HCT116 (cell line): ENCODE results near the gene TAS2R60.

ENCODE experiments used
- CTCF ChIP-seq, 3 experiments: fragments of 200-600 bp in 1 of 3; sonication (generic) in 1 of 3; IDR thresholded peaks in 2 of 3; conservative IDR thresholded peaks in 1 of 3; 2 replicates each; pipeline ENCODE4 v1.5.1; 2012 to 2017; ENCODE audit warnings: low read depth in 2 of 3, low read length in 2 of 3, antibody characterized with exemption in 1 of 3, borderline replicate concordance in 1 of 3, control low read depth in 1 of 3, mild to moderate bottlenecking in 1 of 3, mixed read lengths in 1 of 3, mixed run types in 1 of 3, moderate library complexity in 1 of 3; ENCODE audit not compliant: insufficient read depth in 1 of 3
- RAD21 ChIP-seq: IDR thresholded peaks from 2 replicates; pipeline ENCODE4 v1.6.1; 2012; ENCODE audit warnings: low read depth, mild to moderate bottlenecking
- SRF ChIP-seq: IDR thresholded peaks from 2 replicates; pipeline ENCODE4 v1.6.1; 2012; ENCODE audit warnings: low read depth
- TCF7L2 ChIP-seq: IDR thresholded peaks from 2 replicates; pipeline ENCODE4 v1.7.0; 2011; ENCODE audit warnings: borderline replicate concordance, inconsistent platforms; ENCODE audit not compliant: insufficient read depth, insufficient read length; ENCODE audit errors: extremely low read depth
- ZBTB33 ChIP-seq: IDR thresholded peaks from 2 replicates; pipeline ENCODE4 v1.6.1; 2011; ENCODE audit warnings: mild to moderate bottlenecking, low read length, moderate library complexity; ENCODE audit not compliant: insufficient replicate concordance; ENCODE audit errors: extremely low read depth

GRCh38 chr7:143431109-143431508 is 12.1 kb upstream of the TAS2R60 start:
- no peak for TF ChIP-seq CTCF (IDR thresholded peaks at IDR 0.05 in 2 of 3, conservative IDR thresholded peaks at IDR 0.05 in 1 of 3; ENCODE audit: borderline replicate concordance in 1 of 3, insufficient read depth in 1 of 3, low read depth in 2 of 3, low read length in 2 of 3)
- no peak for TF ChIP-seq TCF7L2
- TF ChIP-seq SRF = no peak
- no peak for TF ChIP-seq RAD21
- TF ChIP-seq ZBTB33 = no peak
